Right lung (tissue), 10 donors: Measurements from ENCODE around the gene U2SURP. TPM values are rescaled to one million over a fixed set of nuclear protein-coding genes. Genes with fewer than 3 reads are reported as not detected.

Source experiments
- DNase-seq, 2 donors: peaks; one replicate each; pipeline ENCODE4 v3.0.0-alpha.2; 2013
- long read RNA-seq, 8 donors: transcript quantifications; one replicate each; lab custom pipeline, GENCODE V29; 2026
- polyA plus RNA-seq, 5 donors: library from polyadenylated mRNA; unstranded; fragments of 120-200 nt; gene quantifications; one replicate each; pipeline versions ENCODE4 v1.2.1 to v1.2.3, GENCODE V29; 2013; ENCODE audit warnings: inconsistent platforms in 1 of 5, low replicate concordance in 1 of 5; ENCODE audit not compliant: insufficient read length in 5 of 5, insufficient read depth in 1 of 5

The U2SURP gene
- 100 to 1,000 TPM; 112 to 231 (median 197) TPM for polyA plus RNA-seq
- long read RNA-seq, donor 1, transcript U2SURP-215 (6 exons, 588 nt), result major isoform, 19 of 40 reads
- long read RNA-seq, donor 1, partial matches to known transcripts, result 15 of 40 reads
- long read RNA-seq, donor 1, other reads (novel, unspliced or antisense), result 0 of 40 reads
- long read RNA-seq, donor 2, transcript U2SURP-215 (6 exons, 588 nt), result major isoform, 7 of 22 reads
- long read RNA-seq, donor 2, partial matches to known transcripts, result 14 of 22 reads
- long read RNA-seq, donor 2, other reads (novel, unspliced or antisense), result 0 of 22 reads
- long read RNA-seq, donor 3, transcript U2SURP-215 (6 exons, 588 nt), result major isoform, 7 of 34 reads
- long read RNA-seq, donor 3, partial matches to known transcripts, result 24 of 34 reads
- long read RNA-seq, donor 3, other reads (novel, unspliced or antisense), result 0 of 34 reads
- long read RNA-seq, donor 4, transcript U2SURP-215 (6 exons, 588 nt), result major isoform, 12 of 15 reads
- long read RNA-seq, donor 4, partial matches to known transcripts, result 0 of 15 reads
- long read RNA-seq, donor 4, other reads (novel, unspliced or antisense), result 0 of 15 reads
- long read RNA-seq, donor 5, full-length matches to known transcripts, result 25 of 43 reads
- long read RNA-seq, donor 5, partial matches to known transcripts, result 18 of 43 reads
- long read RNA-seq, donor 5, other reads (novel, unspliced or antisense), result 0 of 43 reads
- long read RNA-seq, donor 6, transcript U2SURP-201 (12 exons, 1,580 nt), result minor isoform, 5 of 94 reads
- long read RNA-seq, donor 6, transcript U2SURP-215 (6 exons, 588 nt), result major isoform, 19 of 94 reads
- long read RNA-seq, donor 6, partial matches to known transcripts, result 68 of 94 reads
- long read RNA-seq, donor 6, other reads (novel, unspliced or antisense), result 0 of 94 reads
- long read RNA-seq, donor 7, transcript U2SURP-215 (6 exons, 588 nt), result major isoform, 20 of 53 reads
- long read RNA-seq, donor 7, partial matches to known transcripts, result 29 of 53 reads
- long read RNA-seq, donor 7, other reads (novel, unspliced or antisense), result 0 of 53 reads
- long read RNA-seq, donor 8, transcript U2SURP-215 (6 exons, 588 nt), result major isoform, 10 of 22 reads
- long read RNA-seq, donor 8, partial matches to known transcripts, result 11 of 22 reads
- long read RNA-seq, donor 8, other reads (novel, unspliced or antisense), result 0 of 22 reads

- peak; percentile 96 to 97 for DNase-seq
Observed at GRCh38 chr3:143001369-143002082, at the start of gene U2SURP. Gene U2SURP, plus strand, starts transcription at chr3:143001570. Its CDS starts 59 bp downstream, at chr3:143001629.

GRCh38 chr3:142951794-142952193 is 49.6 kb upstream of the U2SURP start:
- no peak for DNase-seq

- no peak for DNase-seq
Observed at GRCh38 chr3:142952272-142953193, 48.8 kb upstream of the U2SURP start.

GRCh38 chr3:142953443-142953842 is 47.9 kb upstream of the U2SURP start:
- DNase-seq, result no peak

GRCh38 chr3:142958707-142959106 is 42.7 kb upstream of the U2SURP start:
- no peak for DNase-seq

GRCh38 chr3:142960322-142960850 is 41.0 kb upstream of the U2SURP start:
- no peak for DNase-seq

- no peak for DNase-seq
Observed at GRCh38 chr3:142961539-142961938, 39.8 kb upstream of the U2SURP start.

- no peak for DNase-seq
Observed at GRCh38 chr3:142962175-142962519, 39.2 kb upstream of the U2SURP start.

GRCh38 chr3:142962520-142963233 is 38.7 kb upstream of the U2SURP start:
- no peak for DNase-seq

GRCh38 chr3:142963234-142963515 is 38.2 kb upstream of the U2SURP start:
- DNase-seq, result no peak

- DNase-seq, result peak in 1 of 2 donors; percentile 19
Observed at GRCh38 chr3:142963516-142964448, 37.6 kb upstream of the U2SURP start, which contains the start of gene PAQR9. Gene PAQR9, minus strand, starts transcription at chr3:142963674. Its CDS starts 338 bp downstream, at chr3:142963336.

GRCh38 chr3:142965581-142965980 is 35.8 kb upstream of the U2SURP start:
- DNase-seq, result no peak

GRCh38 chr3:142966808-142967207 is 34.6 kb upstream of the U2SURP start:
- no peak for DNase-seq

- DNase-seq, result no peak
Observed at GRCh38 chr3:142968319-142969025, 32.9 kb upstream of the U2SURP start.

GRCh38 chr3:142971431-142971830 is 29.9 kb upstream of the U2SURP start:
- no peak for DNase-seq

- DNase-seq, result no peak
Observed at GRCh38 chr3:142972092-142972753, 29.1 kb upstream of the U2SURP start.
